HG03521 (cell line): Measurements from ENCODE around the gene ACKR3.

Source experiments
- ATAC-seq: cut with Tn5 transposase; IDR thresholded peaks from one replicate; pipeline ENCODE4 v1.9.1; 2021; ENCODE audit warnings: mild to moderate bottlenecking, moderate library complexity; ENCODE audit not compliant: unreplicated experiment

ACKR3 gene

DNA sequence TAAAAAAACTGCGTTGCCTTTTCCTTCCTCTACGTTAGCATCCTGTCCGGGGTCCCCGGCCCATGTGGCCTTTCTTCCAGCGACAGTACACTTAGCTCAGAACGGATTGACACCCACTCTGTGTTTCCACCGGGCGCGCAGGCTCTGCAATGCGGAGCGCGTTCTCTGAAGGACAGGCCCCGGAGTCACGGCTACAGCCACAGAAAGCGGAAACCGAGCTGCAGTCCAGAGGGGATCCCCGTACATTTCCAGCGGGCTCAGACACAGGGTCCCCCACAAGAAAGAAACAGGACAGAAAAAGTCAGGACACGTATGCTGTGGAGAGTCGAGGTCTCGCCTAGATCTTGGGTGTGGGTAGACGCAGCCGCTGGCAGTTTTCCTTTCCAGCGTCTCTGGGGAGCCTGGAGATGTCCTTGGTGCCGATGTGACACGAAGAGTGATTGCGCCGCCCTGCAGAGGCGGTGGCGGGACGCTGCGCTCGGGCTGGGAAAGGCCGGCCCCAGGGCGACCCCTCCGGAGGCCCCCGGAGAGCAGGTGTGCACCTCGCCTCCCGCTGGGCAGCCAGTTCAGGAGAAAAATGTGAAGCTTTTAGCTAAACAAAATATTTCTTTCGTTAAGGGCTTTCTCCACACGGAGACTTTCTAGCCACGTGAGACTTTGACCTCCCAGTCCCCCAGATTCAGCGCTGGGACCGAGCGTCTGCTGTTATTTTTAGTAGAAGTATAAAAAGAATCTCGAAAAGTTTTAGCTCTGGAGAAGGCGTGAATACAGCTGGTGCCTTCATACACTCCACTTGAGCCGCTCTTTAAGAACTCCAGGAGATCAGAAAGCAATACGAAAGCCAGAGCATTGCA is 1.3 kb upstream of the ACKR3 start:
- ATAC-seq, result peak; percentile 35

DNA sequence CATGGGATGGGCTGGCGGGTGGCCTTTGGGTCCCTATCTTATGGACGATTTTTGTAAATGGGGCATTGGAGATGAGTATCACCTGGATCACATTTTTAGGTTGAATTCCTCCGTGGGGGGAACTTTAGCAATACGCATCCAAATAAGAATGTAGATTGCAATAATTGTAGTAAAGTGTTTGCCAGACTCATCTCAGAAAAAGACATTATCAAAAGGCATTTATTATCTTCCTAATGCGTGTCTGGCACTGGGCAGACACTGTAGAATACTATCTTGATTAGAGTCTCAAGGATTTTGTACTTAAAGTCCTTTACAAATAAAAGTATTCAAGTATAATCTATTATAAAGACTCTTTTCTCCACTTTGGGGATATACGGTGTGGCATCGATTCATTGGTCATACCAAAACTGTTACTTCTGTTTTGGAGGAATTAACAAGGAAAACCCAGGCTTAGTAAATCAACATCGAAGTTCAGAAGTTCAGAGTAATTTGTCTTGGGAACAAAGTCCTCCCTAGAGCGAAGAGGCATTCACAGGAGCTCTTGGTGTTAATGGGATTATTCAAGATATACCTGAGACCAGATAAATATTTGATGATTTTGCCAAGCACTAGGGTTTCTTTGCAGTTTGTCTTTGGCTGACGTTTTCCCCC is 578 bp upstream of the ACKR3 start:
- ATAC-seq, result no peak

DNA sequence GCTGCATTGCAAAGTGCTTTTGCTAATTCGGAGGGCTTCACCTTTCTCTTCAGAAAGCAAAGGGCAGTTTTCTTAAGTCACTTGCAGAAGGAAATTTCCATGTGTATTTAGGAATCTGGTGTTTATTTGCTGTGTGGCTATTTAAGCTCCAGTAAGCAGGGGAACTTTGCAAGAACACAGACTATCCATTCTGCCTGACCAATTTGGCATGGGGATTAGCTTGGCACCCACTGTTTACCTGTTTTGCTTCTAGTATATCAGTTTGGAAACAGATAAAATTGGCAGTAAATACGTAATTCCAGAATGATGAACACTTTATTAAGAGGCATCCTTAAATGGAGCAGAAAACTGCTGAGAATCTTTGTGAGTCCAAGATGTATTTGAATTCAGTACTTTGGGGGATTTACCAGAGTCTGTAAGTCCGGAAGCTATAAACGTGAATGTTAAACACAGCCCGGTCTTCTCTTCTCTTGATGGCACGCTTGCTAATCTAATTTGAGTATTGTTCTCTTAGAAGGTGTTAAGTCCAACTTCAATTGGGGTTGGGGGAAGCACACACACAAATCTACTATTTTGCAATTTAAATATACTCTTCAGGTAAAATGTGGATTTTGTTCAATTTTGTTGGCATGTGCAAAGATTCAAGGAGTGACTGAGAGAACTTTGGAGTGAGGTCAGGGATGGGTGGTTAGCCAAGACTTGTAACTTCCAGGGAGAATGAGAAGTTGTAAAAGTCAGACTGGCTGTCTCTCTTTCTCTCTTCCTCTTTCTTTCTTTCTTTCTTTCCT is 650 bp downstream of the ACKR3 start:
- ATAC-seq, result no peak

DNA sequence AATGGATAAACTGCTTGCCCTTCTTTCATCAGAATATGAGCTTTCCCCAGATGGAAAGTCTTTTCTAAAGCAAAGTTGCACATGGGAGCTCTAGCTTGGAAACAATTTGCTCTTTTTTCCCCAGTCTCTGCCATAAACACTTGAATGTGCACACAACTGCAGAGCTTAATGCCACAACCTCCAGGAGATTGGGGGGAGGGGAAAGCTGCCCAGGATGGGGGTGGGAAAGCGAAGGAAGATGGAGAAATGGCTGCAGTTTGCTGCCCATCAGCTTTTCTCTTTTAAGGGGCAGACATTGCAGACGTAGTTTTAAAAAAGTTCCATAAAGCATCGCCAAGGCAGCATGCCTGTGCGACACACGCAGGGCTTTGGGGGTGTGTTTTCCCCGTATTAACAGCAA is 1.5 kb downstream of the ACKR3 start:
- ATAC-seq, result no peak

DNA sequence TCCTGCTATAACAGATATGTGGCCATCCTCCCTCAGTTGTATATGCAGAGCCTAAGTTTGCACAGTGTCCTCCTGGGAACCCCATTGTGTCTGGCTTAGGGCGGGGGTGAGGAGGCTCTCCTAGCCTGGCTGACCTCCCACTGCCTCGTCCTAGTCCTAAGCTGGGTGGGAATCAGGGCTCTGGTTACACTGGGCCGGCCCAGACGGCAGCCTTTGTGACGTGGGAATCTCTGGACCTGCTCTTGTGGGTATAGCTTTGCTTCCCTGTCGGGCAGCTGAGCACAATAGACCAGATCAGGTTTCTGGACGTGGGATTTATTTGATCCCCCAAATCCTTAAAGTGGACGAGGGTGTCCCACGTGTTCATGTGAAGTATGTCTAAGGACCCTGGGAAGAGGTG is 2.9 kb downstream of the ACKR3 start:
- no peak for ATAC-seq

DNA sequence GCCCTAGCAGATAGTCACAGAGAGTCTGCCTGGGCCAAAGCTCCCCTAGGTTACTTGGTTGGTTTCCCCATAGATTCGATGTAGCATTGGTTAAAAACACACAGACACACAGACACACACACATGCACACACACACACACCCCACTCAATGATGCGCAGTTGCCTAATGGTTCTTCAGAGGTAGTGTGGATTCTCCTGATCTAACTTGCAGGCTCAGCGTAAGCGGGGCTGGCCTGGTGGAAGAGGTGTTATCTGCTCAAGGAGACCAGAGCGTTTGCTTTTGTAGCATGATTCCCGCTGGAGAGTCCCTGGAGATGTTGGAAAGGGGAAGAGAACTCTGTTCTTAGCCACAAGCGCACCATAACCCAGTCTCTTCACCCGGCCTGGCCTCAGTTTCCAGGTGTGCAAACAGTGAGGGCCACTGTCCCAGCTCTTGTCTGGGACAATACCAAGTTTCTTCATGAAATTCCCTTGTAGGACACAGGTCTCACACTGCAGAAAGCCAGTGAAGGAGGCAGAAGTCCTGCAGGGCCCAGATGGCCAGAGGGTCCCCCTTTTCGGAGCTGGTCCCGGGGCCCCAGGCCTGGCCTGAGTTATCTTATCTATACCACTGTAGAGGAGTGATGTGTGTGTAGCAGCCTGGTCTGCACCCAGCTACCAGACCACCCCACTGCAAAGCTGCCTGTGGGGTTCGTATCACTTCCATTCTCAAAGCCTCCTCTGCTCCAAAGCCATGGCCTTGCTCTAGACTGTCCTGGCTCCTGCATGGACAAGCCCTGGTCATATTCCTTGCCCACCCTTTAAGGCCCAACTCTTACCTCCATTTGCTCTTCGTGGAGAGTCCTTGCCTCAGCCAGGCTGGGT is 3.7 kb downstream of the ACKR3 start:
- no peak for ATAC-seq

DNA sequence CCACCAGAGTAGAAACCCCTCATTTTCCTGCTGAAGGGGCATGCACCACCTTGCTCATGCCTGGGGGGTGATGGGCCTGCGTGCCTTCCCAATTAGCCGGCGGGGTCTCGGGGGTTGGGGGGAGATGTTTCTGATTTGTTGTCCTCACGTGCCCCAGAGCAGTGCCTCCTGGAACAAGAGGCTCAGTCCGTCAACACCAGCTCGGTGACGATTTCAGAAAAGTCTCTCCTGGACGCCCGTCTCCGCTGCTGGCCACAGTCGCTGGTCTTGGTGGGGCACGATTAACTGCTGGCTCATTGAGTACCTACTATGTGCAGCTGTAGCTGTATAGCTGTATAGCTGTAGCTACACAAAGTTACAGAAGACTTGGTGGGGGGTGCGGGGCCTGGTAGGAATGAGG is 4.4 kb downstream of the ACKR3 start:
- no peak for ATAC-seq

DNA sequence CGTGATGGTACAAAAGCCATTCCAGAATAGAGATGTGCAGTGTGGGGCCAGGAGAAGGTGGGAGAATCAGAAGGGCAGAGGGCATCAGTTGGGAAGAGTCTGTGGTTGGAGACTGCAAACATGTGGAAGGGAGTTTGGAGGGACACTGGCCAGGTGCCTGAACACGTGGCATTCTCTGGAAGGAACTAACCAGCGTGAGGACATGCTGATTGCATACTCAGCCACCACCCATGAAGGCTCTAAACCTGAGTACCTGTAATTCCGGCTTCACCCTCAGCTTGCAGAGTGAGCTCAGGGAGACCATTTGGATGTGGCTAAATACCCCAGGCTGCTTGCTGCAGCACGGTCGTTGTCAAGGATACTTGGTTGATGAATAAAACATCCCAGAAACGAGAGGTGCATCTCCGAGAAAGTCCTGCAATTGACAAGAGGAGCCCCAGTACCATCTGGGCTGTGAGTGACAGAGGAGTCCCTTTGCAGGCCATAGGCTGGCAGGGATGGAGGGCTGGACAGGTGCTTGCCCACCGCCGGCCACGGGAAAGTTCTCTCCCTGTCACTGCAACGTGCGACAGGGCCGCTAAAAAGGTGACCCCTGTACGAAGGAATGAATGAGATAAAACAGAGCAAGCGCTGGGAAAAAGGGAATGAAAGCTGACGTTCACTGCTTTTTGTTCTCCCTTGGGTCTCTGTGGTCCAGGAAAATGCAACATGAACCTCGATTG is 5.0 kb downstream of the ACKR3 start:
- no peak for ATAC-seq

DNA sequence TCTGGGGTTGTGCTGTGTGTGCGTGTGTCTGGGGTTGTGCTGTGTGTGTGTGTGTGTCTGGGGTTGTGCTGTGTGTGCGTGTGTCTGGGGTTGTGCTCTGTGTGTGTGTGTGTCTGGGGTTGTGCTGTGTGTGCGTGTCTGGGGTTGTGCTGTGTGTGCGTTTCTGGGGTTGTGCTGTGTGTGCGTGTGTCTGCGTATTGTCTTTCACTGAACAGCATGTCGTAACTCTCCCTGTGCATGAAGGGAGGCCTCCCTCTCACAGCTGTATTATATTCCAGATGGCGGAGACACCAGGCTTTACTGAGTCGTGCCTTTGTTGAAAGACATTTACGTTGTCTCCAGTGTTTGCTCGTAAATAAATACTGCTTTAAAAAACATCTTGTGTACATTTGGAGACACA is 5.9 kb downstream of the ACKR3 start:
- ATAC-seq, result no peak

DNA sequence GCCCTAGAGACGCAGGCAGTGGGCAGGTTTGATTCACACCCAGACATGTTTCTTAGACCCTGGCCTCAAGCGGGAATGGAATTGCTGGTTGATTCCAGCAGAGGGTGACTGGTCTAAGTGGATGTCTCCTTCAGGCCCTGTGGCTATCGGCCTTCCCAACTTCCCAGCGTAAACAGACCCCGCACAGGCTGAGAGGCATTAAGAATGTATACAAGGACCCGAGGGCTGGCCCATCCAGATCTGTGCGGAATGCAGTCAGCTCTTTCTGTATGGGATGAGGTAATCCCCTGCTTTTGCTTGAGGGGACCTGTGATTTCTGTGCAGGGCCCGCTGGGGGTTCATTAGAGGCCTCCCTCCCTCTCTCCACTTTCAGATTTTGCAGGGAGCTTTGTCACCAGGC is 6.5 kb downstream of the ACKR3 start:
- no peak for ATAC-seq

DNA sequence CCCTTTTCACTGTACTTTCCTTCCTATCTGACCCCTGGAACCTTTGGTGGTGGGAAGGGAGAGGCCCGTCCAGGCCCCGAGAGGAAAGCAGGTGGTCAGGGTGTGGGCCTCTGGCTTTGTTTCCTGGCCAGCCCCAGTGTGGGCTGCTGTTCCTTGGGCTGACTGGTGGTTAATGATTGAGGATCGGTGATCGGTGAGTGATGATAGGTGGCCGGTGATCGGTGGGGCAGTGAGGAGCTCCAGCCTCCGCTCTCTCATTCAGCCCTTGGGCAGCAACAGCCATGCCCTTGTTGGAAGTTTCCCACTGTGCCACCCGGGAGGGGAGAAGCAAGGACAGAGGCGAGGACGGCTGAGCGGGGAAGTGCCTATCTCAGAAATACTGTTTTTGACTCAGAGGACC is 7.3 kb downstream of the ACKR3 start:
- ATAC-seq, result no peak

DNA sequence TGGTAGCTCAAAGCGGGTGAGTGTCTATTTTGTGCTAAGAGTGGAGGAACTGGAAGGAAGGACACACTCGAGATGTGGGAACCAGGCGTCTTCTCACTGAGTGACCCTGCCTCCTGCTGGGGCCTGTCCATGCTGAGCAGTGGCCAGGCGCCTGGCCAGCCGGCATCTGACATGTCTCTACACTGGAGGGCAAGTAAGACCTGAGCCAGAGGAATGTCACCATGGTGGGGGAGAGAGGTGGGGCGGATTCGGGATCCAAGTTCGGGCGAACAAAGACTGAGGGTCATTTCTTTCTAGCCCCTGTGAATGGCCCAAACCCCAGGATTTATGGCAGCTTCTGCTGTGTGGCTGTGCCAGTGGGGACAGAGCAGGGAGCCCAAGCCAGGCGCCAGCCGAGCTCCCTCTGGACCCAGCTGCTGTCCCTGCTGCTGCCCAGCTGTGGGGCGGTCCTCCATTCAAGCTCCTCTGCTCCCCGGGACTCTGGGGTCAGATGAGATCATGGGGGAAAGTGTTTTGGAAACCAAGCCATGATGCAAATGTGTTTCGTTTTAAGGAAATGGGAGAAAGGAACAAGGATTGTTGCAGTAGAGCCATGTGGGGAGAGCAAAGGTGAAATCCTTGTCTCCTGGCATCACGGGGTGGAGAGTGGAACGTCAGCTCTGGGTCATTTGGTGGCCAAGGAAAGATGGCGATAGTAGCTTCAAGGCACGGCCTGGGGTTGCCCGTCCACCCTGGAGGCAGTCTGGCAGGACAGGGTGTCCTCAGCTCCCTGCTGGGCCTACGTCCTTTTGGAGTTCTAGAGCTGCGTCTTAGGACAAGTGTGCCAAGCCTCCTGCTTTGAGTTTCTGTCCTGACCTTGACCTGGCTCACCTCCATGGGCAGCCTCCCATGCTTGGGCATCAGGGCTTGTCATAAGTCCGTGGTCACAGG is 8.1 kb downstream of the ACKR3 start:
- ATAC-seq, result no peak

DNA sequence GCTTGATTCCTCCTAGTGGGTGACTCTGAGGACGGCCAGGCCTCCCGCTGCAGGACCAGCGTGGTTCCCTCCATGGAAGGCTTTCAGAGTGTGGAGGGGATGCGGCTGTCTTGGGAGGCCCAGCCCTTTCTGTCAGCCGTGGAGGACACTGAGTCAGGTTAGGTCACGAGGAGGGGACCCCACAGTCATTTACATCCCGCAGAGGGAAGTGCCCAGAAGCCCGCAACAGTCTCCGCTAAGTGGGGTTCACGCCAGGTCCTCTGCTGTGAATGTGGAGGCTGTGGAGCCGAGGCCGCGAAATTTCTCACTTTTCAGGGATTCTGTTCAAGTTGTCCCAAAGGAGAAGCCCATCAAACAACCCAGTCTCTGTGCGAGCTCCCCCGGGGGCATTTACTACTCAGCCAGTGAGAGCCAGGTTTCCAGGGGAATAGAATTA is 8.8 kb downstream of the ACKR3 start:
- no peak for ATAC-seq

DNA sequence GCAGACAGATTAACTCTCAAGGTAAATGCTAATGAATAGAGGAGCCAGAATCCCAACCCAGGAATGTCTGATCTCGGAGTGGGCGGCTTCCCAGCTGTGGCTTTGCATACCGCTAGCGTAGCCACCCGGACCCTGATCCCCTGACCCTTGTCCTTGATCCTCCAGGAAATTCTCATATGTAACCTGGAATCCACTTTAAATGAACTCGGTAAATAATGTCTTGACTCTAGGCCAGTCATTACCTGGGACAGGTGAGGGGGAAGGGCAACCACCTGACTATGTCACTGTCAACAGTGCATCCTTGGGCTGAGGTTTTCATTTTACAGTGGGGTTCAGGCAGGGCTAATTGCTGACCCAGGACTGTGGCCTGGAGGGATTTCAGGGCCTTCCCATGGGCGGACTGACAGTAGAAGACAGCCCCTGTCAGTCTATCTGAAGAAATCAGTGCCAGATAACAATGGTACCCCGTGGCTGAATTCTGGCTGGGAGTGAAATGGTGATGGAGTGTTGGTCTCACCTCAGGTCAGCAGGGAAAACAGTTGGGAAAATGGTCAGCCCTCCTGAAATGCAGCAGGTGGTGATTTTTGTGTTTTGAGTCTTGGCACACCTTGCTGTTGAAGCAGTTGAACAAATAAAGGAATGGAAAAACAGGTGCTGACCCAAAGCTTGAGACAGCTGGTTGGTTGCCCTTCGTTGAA is 9.6 kb downstream of the ACKR3 start:
- no peak for ATAC-seq

DNA sequence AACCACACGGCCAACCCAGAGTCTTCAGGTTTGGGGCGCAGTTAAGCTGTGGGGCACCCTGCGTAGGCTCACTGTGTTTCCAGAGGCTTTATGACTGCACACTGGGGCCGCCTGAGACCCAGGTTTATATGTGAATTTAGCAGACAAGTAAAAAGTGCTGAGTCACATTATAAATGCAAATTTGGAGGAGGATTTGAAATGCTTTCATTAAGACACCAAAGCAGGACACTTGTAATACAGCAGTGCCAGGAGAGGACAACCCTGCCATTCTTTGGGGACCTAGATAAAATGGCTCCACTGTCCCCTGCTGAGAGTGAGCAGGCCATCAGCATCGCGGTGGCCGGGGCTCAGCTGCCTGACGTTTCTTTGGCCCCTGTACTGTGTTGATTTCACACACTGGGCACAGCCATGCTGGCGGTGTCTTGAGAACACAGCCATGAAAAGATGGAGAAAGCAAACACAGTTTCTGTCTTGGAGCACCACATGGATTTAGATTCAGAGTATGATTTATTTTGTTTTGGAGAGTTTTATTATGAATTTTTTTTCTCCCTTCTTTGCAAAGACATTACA is 10.2 kb downstream of the ACKR3 start:
- no peak for ATAC-seq

DNA sequence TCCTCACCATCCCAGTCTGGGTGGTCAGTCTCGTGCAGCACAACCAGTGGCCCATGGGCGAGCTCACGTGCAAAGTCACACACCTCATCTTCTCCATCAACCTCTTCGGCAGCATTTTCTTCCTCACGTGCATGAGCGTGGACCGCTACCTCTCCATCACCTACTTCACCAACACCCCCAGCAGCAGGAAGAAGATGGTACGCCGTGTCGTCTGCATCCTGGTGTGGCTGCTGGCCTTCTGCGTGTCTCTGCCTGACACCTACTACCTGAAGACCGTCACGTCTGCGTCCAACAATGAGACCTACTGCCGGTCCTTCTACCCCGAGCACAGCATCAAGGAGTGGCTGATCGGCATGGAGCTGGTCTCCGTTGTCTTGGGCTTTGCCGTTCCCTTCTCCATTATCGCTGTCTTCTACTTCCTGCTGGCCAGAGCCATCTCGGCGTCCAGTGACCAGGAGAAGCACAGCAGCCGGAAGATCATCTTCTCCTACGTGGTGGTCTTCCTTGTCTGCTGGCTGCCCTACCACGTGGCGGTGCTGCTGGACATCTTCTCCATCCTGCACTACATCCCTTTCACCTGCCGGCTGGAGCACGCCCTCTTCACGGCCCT is 11.2 kb downstream of the ACKR3 start:
- ATAC-seq, result no peak

DNA sequence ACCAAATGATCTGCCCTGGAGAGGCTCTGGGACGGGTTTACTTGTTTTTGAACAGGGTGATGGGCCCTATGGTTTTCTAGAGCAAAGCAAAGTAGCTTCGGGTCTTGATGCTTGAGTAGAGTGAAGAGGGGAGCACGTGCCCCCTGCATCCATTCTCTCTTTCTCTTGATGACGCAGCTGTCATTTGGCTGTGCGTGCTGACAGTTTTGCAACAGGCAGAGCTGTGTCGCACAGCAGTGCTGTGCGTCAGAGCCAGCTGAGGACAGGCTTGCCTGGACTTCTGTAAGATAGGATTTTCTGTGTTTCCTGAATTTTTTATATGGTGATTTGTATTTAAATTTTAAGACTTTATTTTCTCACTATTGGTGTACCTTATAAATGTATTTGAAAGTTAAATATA is 11.9 kb downstream of the ACKR3 start:
- no peak for ATAC-seq

DNA sequence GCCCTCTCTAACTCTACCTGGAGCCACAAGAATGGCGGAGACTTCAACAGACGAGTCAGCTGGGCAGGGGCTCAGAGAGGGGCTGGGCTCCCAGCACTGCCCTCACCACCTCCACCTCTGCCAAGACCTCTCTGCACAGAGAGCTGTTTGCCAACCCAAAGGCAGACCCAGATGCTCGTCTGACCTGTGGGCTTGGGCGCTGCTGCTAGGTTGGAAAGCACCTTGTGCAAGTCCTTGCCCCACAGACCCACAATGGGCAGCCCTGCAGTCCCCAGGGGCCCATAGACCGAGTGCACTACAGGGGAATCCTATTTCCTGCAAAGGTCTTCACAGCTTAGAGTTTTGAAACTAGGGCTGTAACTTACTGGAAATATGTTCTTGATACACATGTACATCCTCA is 13.3 kb downstream of the ACKR3 start:
- no peak for ATAC-seq
